Activated CD4-positive, alpha-beta T cell treated with anti-CD3 and anti-CD28 coated beads, Interleukin-10, Interleukin-2, amounts not matched to agents 100 ng/mL and 50 ng/mL, durations not matched to agents 16 hours and 8 hours (primary cell): ENCODE results near the gene WDR64.

ENCODE experiments used
- DNase-seq: peaks from one replicate; pipeline ENCODE4 v3.0.0-alpha.2; 2020

WDR64 gene

GRCh38 chr1:241846862-241847539 lies 194.9 kb downstream of the WDR64 start:
- no peak for DNase-seq

DNA sequence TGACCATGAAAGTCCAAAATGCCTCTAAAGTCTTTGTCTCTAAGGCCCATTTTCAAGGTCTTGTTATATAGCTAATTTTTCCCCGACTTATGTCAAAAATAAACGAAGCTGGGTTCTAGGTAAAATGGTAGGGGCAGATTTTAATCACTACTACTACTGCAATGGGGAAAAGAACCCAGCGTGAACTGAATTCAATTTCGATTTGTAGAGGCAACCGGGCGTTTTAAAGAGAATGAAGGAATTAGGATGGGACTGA lies 195.4 kb downstream of the WDR64 start:
- DNase-seq, result no peak

- peak; percentile 92 for DNase-seq
These were observed 196.0 kb downstream of the WDR64 start, which contains the start of gene EXO1 for GRCh38 chr1:241847796-241848685. Gene EXO1, plus strand, starts transcription at chr1:241848204. Its CDS starts 2,222 bp downstream, at chr1:241850426.

GRCh38 chr1:241848686-241849344 lies 196.7 kb downstream of the WDR64 start:
- DNase-seq, result peak; percentile 10

GRCh38 chr1:241849345-241849695 lies 197.2 kb downstream of the WDR64 start:
- DNase-seq, result no peak
